ENCODE measurements around the gene UVRAG. TPM values are rescaled to one million over a fixed set of nuclear protein-coding genes. Genes with fewer than 3 reads are reported as not detected.
"Not testable (repeated sequence)": the region's sequence is repeated elsewhere in the genome, so short reads cannot be mapped to it uniquely, and the experiment has no call there.

Gene UVRAG
- polyA plus RNA-seq, 1 experiment: 8.2 TPM

GRCh38 chr11:75964071-75964470 lies 149.1 kb downstream of the UVRAG start:
- DNase-seq (ENCODE audit: low read depth): no peak
- no peak overlapping the region for H3K4me3 ChIP-seq (ENCODE audit: low read depth, low read length)
- TF ChIP-seq, protein P1, sequence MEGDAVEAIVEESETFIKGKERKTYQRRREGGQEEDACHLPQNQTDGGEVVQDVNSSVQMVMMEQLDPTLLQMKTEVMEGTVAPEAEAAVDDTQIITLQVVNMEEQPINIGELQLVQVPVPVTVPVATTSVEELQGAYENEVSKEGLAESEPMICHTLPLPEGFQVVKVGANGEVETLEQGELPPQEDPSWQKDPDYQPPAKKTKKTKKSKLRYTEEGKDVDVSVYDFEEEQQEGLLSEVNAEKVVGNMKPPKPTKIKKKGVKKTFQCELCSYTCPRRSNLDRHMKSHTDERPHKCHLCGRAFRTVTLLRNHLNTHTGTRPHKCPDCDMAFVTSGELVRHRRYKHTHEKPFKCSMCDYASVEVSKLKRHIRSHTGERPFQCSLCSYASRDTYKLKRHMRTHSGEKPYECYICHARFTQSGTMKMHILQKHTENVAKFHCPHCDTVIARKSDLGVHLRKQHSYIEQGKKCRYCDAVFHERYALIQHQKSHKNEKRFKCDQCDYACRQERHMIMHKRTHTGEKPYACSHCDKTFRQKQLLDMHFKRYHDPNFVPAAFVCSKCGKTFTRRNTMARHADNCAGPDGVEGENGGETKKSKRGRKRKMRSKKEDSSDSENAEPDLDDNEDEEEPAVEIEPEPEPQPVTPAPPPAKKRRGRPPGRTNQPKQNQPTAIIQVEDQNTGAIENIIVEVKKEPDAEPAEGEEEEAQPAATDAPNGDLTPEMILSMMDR (IDR thresholded peaks at IDR 0.05; ENCODE audit: insufficient read depth, low read depth, low read length): no peak
- no peaks in the 10 kb centered on the region for H3K27me3 ChIP-seq (ENCODE audit: control insufficient read depth, insufficient read depth, low read length)
- H3K36me3 ChIP-seq (ENCODE audit: control insufficient read depth, insufficient read depth, low read length): no peaks in the 10 kb centered on the region
- ChIA-PET CTCF (interaction anchor here (0.7 kb wide), 1 partner anchor 16 kb away, joined by 3 read pairs; no protein-coding TSS in a partner anchor), POLR2A (no interaction called here)

- H3K36me3 ChIP-seq (ENCODE audit: control insufficient read depth, insufficient read depth, low read length): no peaks in the 10 kb centered on the region
- no peaks in the 10 kb centered on the region for H3K27me3 ChIP-seq (ENCODE audit: control insufficient read depth, insufficient read depth, low read length)
- TF ChIP-seq, protein P1 (IDR thresholded peaks at IDR 0.05; ENCODE audit: insufficient read depth, low read depth, low read length): no peak
- ChIA-PET POLR2A (interaction anchor here (0.6 kb wide), 1 partner anchor 589 kb away, joined by 3 read pairs; no protein-coding TSS in a partner anchor), CTCF (interaction anchor here (1.5 kb wide), 1 partner anchor 242 kb away, joined by 3 read pairs; no protein-coding TSS in a partner anchor)
- no peak overlapping the region for H3K4me3 ChIP-seq (ENCODE audit: low read depth, low read length)
- DNase-seq (ENCODE audit: low read depth): peak; percentile 70
Measured at GRCh38 chr11:75966537-75967287, 151.7 kb downstream of the UVRAG start.

- no peak overlapping the region for H3K4me3 ChIP-seq (ENCODE audit: low read depth, low read length)
- CTCF ChIA-PET: no interaction called here
- DNase-seq (ENCODE audit: low read depth): no peak
- H3K36me3 ChIP-seq (ENCODE audit: control insufficient read depth, insufficient read depth, low read length): no peaks in the 10 kb centered on the region
- POLR2A ChIA-PET: no interaction called here
- TF ChIP-seq, protein P1 (IDR thresholded peaks at IDR 0.05; ENCODE audit: insufficient read depth, low read depth, low read length): no peak
- H3K27me3 ChIP-seq (ENCODE audit: control insufficient read depth, insufficient read depth, low read length): no peaks in the 10 kb centered on the region
Measured at GRCh38 chr11:75968021-75968625, 153.1 kb downstream of the UVRAG start.

DNA sequence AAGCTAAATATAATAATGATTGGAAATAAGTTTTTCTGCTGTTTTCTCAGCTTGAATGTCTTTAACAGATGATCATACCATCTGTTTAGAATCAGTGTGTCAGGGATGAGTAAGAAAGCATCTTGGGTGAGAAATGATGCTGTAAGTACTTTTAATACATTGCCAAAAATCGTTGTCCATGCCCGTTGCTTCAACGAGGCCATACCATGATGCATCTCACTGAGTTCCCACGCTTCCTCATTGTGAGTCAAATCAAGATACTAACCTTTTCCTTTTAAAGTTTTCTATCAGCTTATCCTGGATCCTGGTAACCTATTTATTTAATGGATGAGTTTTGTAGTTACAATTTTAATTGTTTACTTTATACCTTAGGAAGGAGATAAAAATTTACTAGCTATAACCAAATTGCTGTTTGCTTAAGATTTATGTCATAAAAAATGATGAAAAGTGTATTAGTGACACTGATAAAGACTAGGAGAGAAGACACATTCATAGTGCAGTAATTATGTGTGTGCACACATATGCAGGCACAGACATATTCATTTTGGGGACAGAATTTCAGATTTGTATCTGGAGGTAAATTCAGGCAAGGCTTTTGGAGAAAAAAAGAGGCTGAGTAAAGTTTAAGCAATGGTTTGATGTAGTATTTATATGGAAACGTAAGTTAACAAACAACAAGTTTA lies 154.8 kb downstream of the UVRAG start:
- H3K4me3 ChIP-seq (ENCODE audit: low read depth, low read length): no peak overlapping the region
- CTCF ChIA-PET: no interaction called here
- no peaks in the 10 kb centered on the region for H3K27me3 ChIP-seq (ENCODE audit: control insufficient read depth, insufficient read depth, low read length)
- POLR2A ChIA-PET: no interaction called here
- TF ChIP-seq, protein P1 (IDR thresholded peaks at IDR 0.05; ENCODE audit: insufficient read depth, low read depth, low read length): no peak
- peak; percentile 50 for DNase-seq (ENCODE audit: low read depth)
- H3K36me3 ChIP-seq (ENCODE audit: control insufficient read depth, insufficient read depth, low read length): no peaks in the 10 kb centered on the region

- H3K36me3 ChIP-seq (ENCODE audit: control insufficient read depth, insufficient read depth, low read length); POLR2A ChIA-PET; H3K4me3 ChIP-seq (ENCODE audit: low read depth, low read length); CTCF ChIA-PET; H3K27me3 ChIP-seq (ENCODE audit: control insufficient read depth, insufficient read depth, low read length); DNase-seq (ENCODE audit: low read depth): not testable (repeated sequence)
Measured at GRCh38 chr11:75973710-75974109, 158.7 kb downstream of the UVRAG start.

DNA sequence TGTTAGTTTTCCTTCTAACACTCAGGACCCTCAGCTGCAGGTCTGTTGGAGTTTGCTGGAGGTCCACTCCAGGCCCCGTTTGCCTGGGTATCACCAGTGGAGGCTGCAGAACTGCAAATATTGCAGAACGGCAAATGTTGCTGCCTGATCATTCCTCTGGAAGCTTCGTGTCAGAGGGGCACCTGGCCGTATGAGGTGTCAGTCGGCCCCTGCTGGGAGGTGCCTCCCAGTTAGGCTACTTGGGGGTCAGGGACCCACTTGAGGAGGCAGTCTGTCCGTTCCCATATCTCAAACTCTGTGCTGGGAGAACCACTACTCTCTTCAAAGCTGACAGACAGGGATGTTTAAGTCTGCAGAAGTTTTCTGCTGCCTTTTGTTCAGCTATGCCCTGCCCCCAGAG lies 164.1 kb downstream of the UVRAG start:
- CTCF ChIA-PET: interaction anchor here (1.3 kb wide), 1 partner anchor 9 kb away, joined by 3 read pairs; no protein-coding TSS in a partner anchor
- H3K4me3 ChIP-seq (ENCODE audit: low read depth, low read length); POLR2A ChIA-PET; DNase-seq (ENCODE audit: low read depth); H3K27me3 ChIP-seq (ENCODE audit: control insufficient read depth, insufficient read depth, low read length); H3K36me3 ChIP-seq (ENCODE audit: control insufficient read depth, insufficient read depth, low read length): not testable (repeated sequence)

DNA sequence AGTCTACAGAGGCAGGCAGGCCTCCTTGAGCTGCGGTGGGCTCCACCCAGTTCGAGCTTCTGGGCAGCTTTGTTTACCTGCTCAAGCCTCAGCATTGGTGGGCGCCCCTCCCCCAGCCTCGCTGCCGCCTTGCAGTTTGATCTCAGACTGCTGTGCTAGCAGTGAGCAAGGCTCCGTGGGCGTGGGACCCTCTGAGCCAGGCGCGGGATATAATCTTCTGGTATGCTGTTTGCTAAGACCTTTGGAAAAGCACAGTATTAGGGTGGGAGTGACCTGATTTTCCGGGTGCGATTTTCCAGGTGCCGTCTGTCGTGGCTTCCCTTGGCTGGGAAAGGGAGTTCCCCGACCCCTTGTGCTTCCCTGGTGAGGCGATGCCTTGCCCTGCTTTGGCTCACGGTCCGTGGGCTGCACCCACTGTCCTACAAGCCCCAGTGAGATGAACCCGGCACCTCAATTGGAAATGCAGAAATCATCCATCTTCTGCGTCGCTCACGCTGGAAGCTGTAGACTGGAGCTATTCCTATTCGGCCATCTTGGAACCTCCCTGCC lies 164.5 kb downstream of the UVRAG start:
- H3K4me3 ChIP-seq (ENCODE audit: low read depth, low read length); DNase-seq (ENCODE audit: low read depth); H3K36me3 ChIP-seq (ENCODE audit: control insufficient read depth, insufficient read depth, low read length); POLR2A ChIA-PET; H3K27me3 ChIP-seq (ENCODE audit: control insufficient read depth, insufficient read depth, low read length): not testable (repeated sequence)
- CTCF ChIA-PET: interaction anchor here (0.6 to 1.3 kb wide), 2 partner anchors 8 to 58 kb away, joined by 3 read pairs; no protein-coding TSS in a partner anchor

All from BJ (cell line).